GM12878 (cell line): Measurements from ENCODE around the gene CHIA. TPM values are rescaled to one million over a fixed set of nuclear protein-coding genes. Genes with fewer than 3 reads are reported as not detected.

Experiments used
- ATAC-seq: fragments of 200-7000 bp; cut with Tn5 transposase; 3 replicates; pipeline ENCODE4 v1.9.1; 2020; ENCODE audit warnings: mild to moderate bottlenecking, moderate library complexity
- BruUV-seq: library from RNA; stranded (reverse); fragments of 400-500 nt; replicated peaks from 2 replicates; lab custom pipeline; 2021; lab: Mats Ljungman, UMichigan
- CTCF ChIA-PET: fragments of 300-600 bp; sonication (Branson Sonifier 250); formaldehyde crosslinking; extraction: SDS; loops from one replicate; lab custom pipeline; 2021; ENCODE audit warnings: inconsistent platforms; lab: Yijun Ruan, JAX
- POLR2A ChIA-PET: fragments of 350-600 bp; formaldehyde crosslinking; extraction: SDS; loops from one replicate; lab custom pipeline; 2021; ENCODE audit warnings: inconsistent platforms; lab: Charles Lee
- RAD21 ChIA-PET: fragments of 300-600 bp; sonication (Branson Sonifier 250); formaldehyde crosslinking; loops from one replicate; lab custom pipeline; 2023; ENCODE audit warnings: antibody characterized with exemption; ENCODE audit not compliant: unreplicated experiment; lab: Charles Lee
- SMC1A ChIA-PET: fragments of 300-600 bp; sonication (Branson Sonifier 250); formaldehyde crosslinking; loops from one replicate; lab custom pipeline; 2023; ENCODE audit not compliant: unreplicated experiment, uncharacterized antibody; lab: Charles Lee
- DNase-seq: peaks from one replicate; pipeline ENCODE4 v3.0.0-alpha.2; 2011; ENCODE audit warnings: low read depth, low spot score
- FAIRE-seq: peaks from 3 replicates; lab custom pipeline; 2011; peaks lifted over from hg19 to GRCh38; lab: Jason Lieb, UNC
- H2AFZ ChIP-seq: 2 replicates; pipeline ENCODE4 v1.6.0; 2011; ENCODE audit warnings: low read depth, low read length, control low read depth; ENCODE audit not compliant: control insufficient read depth
- H3K27ac ChIP-seq: 2 replicates; pipeline ENCODE4 v1.5.1; 2011; ENCODE audit warnings: control low read depth; ENCODE audit not compliant: control insufficient read depth, insufficient read depth
- H3K27me3 ChIP-seq, 2 experiments: replicated peaks in 1 of 2; 2 replicates each; pipeline versions ENCODE4 v1.6.0 to v1.6.1; 2011; ENCODE audit warnings: low read length in 1 of 2; ENCODE audit not compliant: control insufficient read depth in 2 of 2, insufficient read depth in 2 of 2
- H3K36me3 ChIP-seq, 2 experiments: 2 replicates each; pipeline ENCODE4 v1.5.1; 2011; ENCODE audit warnings: low read length in 1 of 2; ENCODE audit not compliant: control insufficient read depth in 2 of 2, insufficient read depth in 2 of 2
- H3K4me1 ChIP-seq: 2 replicates; pipeline ENCODE4 v1.6.1; 2011; ENCODE audit warnings: mild to moderate bottlenecking, low read length, moderate library complexity, mixed read lengths; ENCODE audit not compliant: control insufficient read depth, insufficient read depth
- H3K4me2 ChIP-seq: 2 replicates; pipeline ENCODE4 v1.6.0; 2011; ENCODE audit warnings: control low read depth; ENCODE audit not compliant: control insufficient read depth, insufficient read depth
- H3K4me3 ChIP-seq: fragments of 200-600 bp; sonication (generic); 2 replicates; pipeline ENCODE4 v1.5.1; 2016
- H3K79me2 ChIP-seq: 2 replicates; pipeline ENCODE4 v1.6.0; 2011; ENCODE audit warnings: low read length; ENCODE audit not compliant: control insufficient read depth, insufficient read depth
- H3K9ac ChIP-seq: 2 replicates; pipeline ENCODE4 v1.8.0; 2011; ENCODE audit warnings: low read length, control low read depth, mixed read lengths; ENCODE audit not compliant: control insufficient read depth, insufficient read depth
- H3K9me3 ChIP-seq: replicated peaks from 3 replicates; pipeline ENCODE4 v1.5.1; 2011; ENCODE audit warnings: mild to moderate bottlenecking, low read length; ENCODE audit not compliant: control insufficient read depth, insufficient read depth
- H4K20me1 ChIP-seq: 2 replicates; pipeline ENCODE4 v1.6.0; 2011; ENCODE audit not compliant: control insufficient read depth, insufficient read depth
- ATF3 ChIP-seq: IDR thresholded peaks from 2 replicates; pipeline ENCODE4 v1.6.1; 2011; ENCODE audit warnings: low read depth, mild to moderate bottlenecking, low read length, moderate library complexity, borderline replicate concordance; ENCODE audit errors: extremely low read depth
- CBFB ChIP-seq: IDR thresholded peaks from 2 replicates; pipeline ENCODE4 v1.6.1; 2016; ENCODE audit warnings: antibody characterized with exemption, low read depth
- CREB1 ChIP-seq: IDR thresholded peaks from 2 replicates; pipeline ENCODE4 v1.6.1; 2012; ENCODE audit warnings: low read depth, mild to moderate bottlenecking, inconsistent platforms
- EGR1 ChIP-seq, 2 experiments: IDR thresholded peaks; 1 replicate in 1 of 2; 2 replicates in 1 of 2; pipeline ENCODE4 v1.6.1; 2011 to 2012; ENCODE audit warnings: low read depth in 2 of 2, low read length in 2 of 2, borderline replicate concordance in 1 of 2, mild to moderate bottlenecking in 1 of 2, moderate library complexity in 1 of 2
- HDAC2 ChIP-seq: fragments of 200-600 bp; sonication (generic); IDR thresholded peaks from 2 replicates; pipeline ENCODE4 v1.6.1; 2017
- HDAC6 ChIP-seq: fragments of 200-600 bp; sonication (generic); IDR thresholded peaks from one replicate; pipeline ENCODE4 v1.8.0; 2017; ENCODE audit warnings: antibody characterized with exemption; ENCODE audit not compliant: unreplicated experiment
- IRF4 ChIP-seq: IDR thresholded peaks from 2 replicates; pipeline ENCODE4 v1.6.1; 2011; ENCODE audit warnings: low read depth, low read length
- LARP7 ChIP-seq: fragments of 450-650 bp; IDR thresholded peaks from 2 replicates; pipeline ENCODE4 v1.6.1; 2017; ENCODE audit warnings: mild to moderate bottlenecking
- SMARCA5 ChIP-seq: fragments of 450-650 bp; IDR thresholded peaks from 2 replicates; pipeline ENCODE4 v1.6.1; 2017; ENCODE audit warnings: mild to moderate bottlenecking
- ZBTB40 ChIP-seq: fragments of 450-650 bp; IDR thresholded peaks from 2 replicates; pipeline ENCODE4 v1.6.1; 2016; ENCODE audit warnings: mild to moderate bottlenecking, moderate library complexity, borderline replicate concordance
- ZNF384 ChIP-seq: IDR thresholded peaks from 2 replicates; pipeline ENCODE4 v1.6.1; 2012; ENCODE audit warnings: low read depth, mild to moderate bottlenecking, low read length, improper control_type of control experiment, borderline replicate concordance
- WGBS: methylation state at CpG from one replicate; pipeline ENCODE4 v1.1.6; 2016; ENCODE audit warnings: low lambda C conversion rate; ENCODE audit not compliant: insufficient replicate concordance, insufficient coverage; ENCODE audit errors: missing lambda C conversion rate; 5-methylcytosine and 5-hydroxymethylcytosine counted together
- in situ Hi-C: fragments of 300-500 bp; cut with MboI; formaldehyde crosslinking; loops from 9 replicates; pipeline ENCODE4 v1.14.3; 2018; ENCODE audit warnings: mixed read lengths
- intact Hi-C: fragments of 100-400 bp; cut with micrococcal nuclease; formaldehyde crosslinking; loops from one replicate; pipeline ENCODE4 v1.14.2; 2022; ENCODE audit not compliant: unreplicated experiment
- polyA plus RNA-seq, 11 experiments: library from polyadenylated mRNA; depleted of rRNA in 4 of 11; unstranded in 6 of 11; stranded (reverse) in 5 of 11; fragments of >200 nt; fragmentation: Nextera tagmentation in 4 of 11; fragmentation: Illumina TruSeq in 1 of 11; extraction: Ambion mirVana in 4 of 11; extraction: Trizol in 1 of 11; gene quantifications; 1 replicate in 1 of 11; 2 replicates in 10 of 11; pipeline versions ENCODE4 v1.2.1 to v1.2.3, GENCODE V29; 2011 to 2016; ENCODE audit warnings: inconsistent platforms in 2 of 11, missing spikeins in 2 of 11, low read depth in 1 of 11
- total RNA-seq, 4 experiments: library from RNA; depleted of rRNA in 3 of 4; stranded (reverse); fragments of >200 nt in 3 of 4; fragmentation: Illumina TruSeq in 1 of 4; extraction: Trizol in 1 of 4; gene quantifications; 2 replicates each; pipeline versions ENCODE4 v1.2.1 to v1.2.3, GENCODE V29; 2013 to 2021
- TF ChIP-seq, protein P1 (sequence below): fragments of 450-650 bp; IDR thresholded peaks from 2 replicates; pipeline ENCODE4 v1.6.1; 2018; ENCODE audit warnings: borderline replicate concordance, mild to moderate bottlenecking; ENCODE audit not compliant: partially characterized antibody

The CHIA gene
- total and polyA plus RNA-seq, 10 of the 15 experiments (the other 5 are each of a cell fraction or from before 2014, with no cell fraction given): 0.21 TPM; not detected in 9

DNA sequence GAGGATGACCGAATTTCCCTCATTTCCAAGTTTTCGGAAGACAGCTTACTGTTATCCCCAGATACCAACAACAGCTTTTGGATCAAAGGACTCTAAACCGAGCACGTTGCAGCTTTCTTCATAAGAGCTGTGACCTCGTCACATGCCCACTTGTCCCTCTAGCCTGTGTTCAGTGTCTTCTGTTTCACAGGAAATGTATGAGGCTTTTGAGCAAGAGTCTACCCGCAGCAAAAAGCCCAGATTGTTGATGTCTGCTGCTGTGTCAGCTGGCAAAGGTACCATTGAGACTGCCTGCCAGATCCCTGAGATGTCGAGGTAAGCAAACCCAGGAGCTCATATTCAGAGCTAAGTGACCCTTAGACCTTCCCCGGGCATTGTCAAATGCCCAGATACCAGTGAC lies 39.1 kb upstream of the CHIA start:
- Histone ChIP-seq H3K9ac (no peak overlapping the region), H4K20me1 (no peaks in the 10 kb centered on the region), H3K36me3 (no peaks in the 10 kb centered on the region), H2AFZ (no peak overlapping the region), H3K27me3 (no peaks in the 10 kb centered on the region; a peak in 1 of 4 replicates), H3K4me2 (no peak overlapping the region), H3K79me2 (no peaks in the 10 kb centered on the region), H3K27ac (no peak overlapping the region), H3K4me3 (no peak overlapping the region), H3K9me3 (no peaks in the 10 kb centered on the region), H3K4me1 (no peaks in the 10 kb centered on the region)
- no peak for ATAC-seq
- intact Hi-C loops (no loop called here), in situ Hi-C loops (no loop called here)
- CTCF ChIA-PET: interaction anchor here (0.6 to 0.9 kb wide), 3 partner anchors 12 to 889 kb away, joined by 3 to 4 read pairs (median 3); no protein-coding TSS in a partner anchor
- POLR2A ChIA-PET: no interaction called here
- DNase-seq: no peak
- BruUV-seq: no TSS peak
- SMC1A ChIA-PET: interaction anchor here (1.2 to 1.3 kb wide), 2 partner anchors 8 to 19 kb away, joined by 3 read pairs; no protein-coding TSS in a partner anchor
- WGBS: 54% methylated on average over 8 of the region's 8 CpGs
- FAIRE-seq: no peak
- RAD21 ChIA-PET: interaction anchor here (0.8 kb wide), 1 partner anchor 9 kb away, joined by 3 read pairs; no protein-coding TSS in a partner anchor
- TF ChIP-seq EGR1 (IDR thresholded peaks at IDR 0.05; ENCODE audit: borderline replicate concordance in 1 of 2, low read depth in 2 of 2, low read length in 2 of 2): no peak
- TF ChIP-seq ATF3: no peak
- no peak for TF ChIP-seq LARP7
- no peak for TF ChIP-seq HDAC6
- TF ChIP-seq ZNF384: no peak
- TF ChIP-seq IRF4: no peak
- no peak for TF ChIP-seq SMARCA5
- no peak for TF ChIP-seq ZBTB40
- TF ChIP-seq CREB1: no peak
- TF ChIP-seq CBFB: no peak
- TF ChIP-seq, protein P1, sequence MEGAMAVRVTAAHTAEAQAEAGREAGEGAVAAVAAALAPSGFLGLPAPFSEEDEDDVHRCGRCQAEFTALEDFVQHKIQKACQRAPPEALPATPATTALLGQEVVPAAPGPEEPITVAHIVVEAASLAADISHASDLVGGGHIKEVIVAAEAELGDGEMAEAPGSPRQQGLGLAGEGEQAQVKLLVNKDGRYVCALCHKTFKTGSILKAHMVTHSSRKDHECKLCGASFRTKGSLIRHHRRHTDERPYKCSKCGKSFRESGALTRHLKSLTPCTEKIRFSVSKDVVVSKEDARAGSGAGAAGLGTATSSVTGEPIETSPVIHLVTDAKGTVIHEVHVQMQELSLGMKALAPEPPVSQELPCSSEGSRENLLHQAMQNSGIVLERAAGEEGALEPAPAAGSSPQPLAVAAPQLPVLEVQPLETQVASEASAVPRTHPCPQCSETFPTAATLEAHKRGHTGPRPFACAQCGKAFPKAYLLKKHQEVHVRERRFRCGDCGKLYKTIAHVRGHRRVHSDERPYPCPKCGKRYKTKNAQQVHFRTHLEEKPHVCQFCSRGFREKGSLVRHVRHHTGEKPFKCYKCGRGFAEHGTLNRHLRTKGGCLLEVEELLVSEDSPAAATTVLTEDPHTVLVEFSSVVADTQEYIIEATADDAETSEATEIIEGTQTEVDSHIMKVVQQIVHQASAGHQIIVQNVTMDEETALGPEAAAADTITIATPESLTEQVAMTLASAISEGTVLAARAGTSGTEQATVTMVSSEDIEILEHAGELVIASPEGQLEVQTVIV: no peak
- TF ChIP-seq HDAC2: no peak
